ENCODE data around the gene MGAT5B.
A peak's percentile ranks its signal among the peaks of the same experiment; 100 is the strongest.

MGAT5B gene

DNA sequence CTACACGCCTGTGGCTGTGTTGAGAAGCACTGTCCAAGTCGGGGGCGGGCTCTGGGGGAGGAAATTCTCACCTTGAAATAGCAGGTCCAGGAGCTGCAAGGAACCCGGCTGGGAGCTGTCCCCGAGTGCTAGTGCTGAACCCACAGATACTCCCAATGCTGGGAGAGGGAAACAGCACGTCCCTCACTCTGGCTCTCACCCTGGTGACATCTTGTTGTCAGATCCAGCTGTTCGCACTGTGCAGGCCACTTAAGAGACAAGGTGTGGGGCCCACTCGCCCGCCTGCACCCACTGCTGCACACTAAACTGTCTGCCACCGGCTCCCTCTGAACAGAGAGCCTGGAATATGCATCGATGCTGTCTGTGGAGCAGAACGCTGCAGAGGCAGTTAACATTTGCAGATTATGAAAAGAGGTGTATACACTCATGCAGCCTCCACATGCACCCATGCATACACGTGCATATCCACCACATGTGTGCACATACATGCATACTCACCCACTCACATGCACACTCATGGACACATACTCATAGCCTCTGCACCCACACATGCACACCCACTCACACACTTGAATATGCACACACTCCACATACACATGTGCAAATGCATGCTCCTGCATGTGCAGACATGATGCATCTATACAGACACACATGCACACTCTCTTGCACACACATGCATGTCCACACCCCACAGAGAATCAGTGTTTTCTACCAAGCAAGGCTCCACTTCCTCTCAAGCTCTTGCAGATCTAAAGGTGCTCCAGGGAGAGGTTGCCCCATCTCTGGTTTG, 42.0 kb downstream of the MGAT5B start:
- DNase-seq, result no peak

GRCh38 chr17:76911299-76912017, 43.3 kb downstream of the MGAT5B start:
- DNase-seq, result no peak

DNA sequence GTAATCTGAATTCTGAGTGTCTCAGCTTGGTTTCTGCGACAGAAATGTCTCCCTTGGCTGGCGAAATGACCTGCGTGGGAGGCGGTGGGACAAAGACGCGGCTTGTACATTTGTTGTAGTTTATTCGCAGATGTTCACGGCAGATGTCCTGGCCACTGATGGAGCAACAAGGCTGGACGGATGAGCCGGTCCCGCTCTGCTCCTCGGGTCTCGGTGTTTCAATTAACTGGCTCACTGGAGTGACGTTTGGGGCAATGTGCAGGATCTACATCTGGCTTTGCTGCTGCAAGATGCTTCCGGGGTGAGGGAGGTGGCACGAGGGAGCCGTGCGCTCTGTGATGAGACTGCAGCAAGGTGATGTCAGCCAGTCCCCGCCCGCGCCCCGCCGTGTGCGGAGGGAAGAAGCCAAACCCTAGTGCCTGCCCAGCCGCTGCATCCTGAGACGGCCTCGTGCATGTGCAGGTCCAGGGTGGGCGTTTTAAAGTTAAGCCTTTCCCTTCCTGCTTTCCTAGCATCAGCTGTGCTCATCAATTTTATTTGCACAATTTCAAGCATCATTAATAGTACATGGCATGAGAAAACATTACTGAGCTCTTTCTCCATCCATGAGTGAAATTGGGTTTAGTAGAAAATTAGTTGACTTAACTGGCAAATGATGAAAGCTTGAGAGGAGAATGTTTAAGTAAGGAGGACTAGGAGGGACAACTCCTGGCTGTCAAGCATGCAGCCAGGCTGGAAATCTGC, 44.4 kb downstream of the MGAT5B start:
- DNase-seq, result no peak

DNA sequence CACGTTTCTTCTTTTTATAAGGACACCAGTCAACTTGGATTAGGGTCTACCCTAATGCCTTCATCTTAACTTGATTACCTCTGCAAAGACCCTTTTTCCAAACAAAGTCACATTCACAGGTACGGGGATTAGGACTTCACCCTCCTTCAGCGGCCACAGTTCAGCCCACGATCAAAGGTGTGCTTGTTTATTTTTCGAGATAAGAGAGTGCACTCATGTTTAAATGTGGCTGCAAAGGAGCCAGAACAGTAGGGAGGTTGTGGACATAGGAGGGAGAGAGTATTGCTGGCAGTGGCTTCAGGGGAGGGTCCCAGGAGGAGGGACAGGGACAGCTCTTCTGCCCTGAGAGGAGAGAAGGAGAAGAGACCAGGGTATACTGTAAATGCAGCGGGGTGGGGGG, 46.7 kb downstream of the MGAT5B start:
- no peak for DNase-seq

- no peak for DNase-seq
Measured at GRCh38 chr17:76915840-76916510, 47.8 kb downstream of the MGAT5B start.

- DNase-seq, result no peak
Measured at GRCh38 chr17:76917829-76918228, 49.6 kb downstream of the MGAT5B start.

GRCh38 chr17:76918811-76919210, 50.6 kb downstream of the MGAT5B start:
- no peak for DNase-seq

GRCh38 chr17:76920364-76921139, 52.3 kb downstream of the MGAT5B start:
- no peak for DNase-seq

GRCh38 chr17:76921340-76922036, 53.3 kb downstream of the MGAT5B start:
- DNase-seq, result no peak

- DNase-seq, result no peak
Measured at GRCh38 chr17:76922084-76922483, 53.9 kb downstream of the MGAT5B start.

GRCh38 chr17:76922967-76923366, 54.8 kb downstream of the MGAT5B start:
- peak; percentile 41 for DNase-seq

DNA sequence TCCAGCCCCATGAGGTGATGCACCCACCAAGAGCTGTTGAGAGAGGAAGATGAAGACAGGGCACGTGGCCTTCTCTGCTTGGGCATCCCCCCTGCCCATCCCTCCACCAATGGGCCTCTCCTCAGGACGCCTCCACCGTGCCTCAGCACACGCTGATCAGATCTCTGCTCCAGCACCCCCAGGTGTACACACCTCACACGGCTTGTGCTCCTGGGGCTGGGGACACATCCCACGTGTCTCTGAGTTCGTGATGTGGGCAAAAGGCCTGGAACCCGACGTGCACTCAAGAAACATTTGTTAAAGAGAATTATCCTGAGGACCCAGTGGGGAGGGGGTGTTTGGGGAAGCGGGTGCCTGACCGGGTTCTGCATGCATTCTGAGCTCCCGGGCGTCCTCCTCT, 55.3 kb downstream of the MGAT5B start:
- DNase-seq, result no peak

DNA sequence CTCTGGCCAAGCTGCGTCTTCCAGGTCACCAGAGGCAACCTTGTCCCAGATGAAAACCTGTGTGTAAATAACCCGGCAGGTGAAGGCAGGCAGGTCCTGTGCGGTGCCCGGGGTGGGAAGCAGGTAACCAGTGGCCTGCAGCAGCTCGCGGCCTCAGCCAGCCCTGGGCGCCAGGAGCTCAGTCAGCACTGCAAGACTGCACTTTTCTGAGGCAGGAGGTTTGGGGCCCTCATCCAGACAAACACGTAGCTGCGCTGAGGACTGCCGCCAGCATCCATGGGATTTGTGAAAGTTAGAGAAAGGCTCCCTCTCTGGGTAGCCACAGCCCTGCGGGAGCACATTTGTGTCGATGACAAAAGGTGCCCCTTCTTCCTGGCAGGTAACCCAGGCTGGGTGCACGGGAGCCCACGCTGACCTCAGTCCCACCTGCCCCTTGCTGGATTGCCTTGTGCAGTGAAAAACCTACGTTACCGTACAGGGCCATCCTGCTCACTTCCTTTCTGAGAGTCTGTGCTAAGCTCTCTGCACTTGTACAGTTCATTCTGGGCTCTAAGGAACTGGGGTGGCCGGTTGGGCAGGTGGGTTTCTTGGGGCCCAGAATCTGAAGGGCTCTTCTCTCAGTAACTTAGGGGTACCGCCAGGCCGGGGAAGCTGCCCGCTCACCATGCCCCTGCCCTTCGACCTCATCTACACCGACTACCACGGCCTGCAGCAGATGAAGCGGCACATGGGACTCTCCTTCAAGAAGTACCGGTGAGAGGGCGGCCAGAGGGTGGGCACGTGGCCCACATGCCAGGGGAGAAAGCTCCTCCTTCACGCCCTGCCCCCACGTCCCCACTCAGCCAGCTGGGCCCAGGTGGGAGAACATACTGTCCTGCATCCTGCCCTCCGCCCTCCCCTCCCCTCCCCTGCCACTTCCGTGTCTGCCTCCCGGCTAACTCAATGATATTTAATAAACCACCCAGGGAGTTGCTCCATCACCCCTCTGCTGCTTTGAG, 56.4 kb downstream of the MGAT5B start:
- peak; percentile 75 for DNase-seq

DNA sequence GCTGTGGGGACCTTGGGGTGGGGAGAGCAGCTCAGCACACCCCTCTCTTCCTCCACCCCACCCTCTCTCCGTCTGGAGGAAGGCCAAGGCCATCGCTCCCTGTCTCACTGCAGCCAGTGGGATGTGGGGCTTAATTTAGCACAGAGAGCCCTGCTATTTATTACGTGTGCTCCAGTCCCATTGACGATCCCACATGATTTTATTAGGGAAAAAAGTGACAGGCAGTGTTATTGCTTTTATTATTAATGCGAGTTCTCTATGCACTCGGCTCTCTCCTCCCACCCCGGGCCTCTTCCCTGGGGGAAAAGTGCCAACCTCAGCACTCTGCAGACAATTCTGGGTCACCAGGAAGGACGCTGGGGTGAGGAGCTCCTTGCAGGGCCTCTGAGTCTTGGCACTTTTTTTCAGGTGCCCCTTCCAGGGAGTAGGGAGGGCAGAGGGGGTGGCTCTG, 57.3 kb downstream of the MGAT5B start:
- DNase-seq, result no peak

DNA sequence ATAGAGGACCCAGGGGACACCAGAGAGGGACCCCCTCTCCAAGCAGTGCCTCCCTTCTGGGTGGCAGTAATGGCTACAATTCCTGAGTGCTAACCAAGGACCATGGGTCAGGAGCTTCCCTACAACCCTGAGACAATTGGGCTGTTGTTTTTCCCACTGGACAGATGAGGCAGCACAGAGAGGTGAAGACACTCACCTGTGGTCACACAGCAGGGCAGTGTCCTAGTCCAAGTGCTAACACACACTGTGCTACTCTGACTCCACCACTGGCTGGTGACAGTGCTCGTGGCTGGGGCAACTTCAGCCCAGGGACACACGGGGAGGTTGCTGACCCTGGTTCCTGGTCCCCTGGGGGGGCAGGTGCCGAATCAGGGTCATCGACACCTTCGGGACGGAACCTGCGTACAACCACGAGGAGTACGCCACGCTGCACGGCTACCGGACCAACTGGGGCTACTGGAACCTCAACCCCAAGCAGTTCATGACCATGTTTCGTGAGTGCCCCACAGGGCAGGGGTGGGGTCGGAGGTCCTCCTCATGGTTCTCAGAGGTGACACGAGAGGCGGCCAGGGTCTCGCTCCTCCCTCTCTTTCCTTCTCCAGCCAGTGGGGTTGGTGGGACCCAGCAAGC, 58.1 kb downstream of the MGAT5B start:
- DNase-seq, result no peak

DNA sequence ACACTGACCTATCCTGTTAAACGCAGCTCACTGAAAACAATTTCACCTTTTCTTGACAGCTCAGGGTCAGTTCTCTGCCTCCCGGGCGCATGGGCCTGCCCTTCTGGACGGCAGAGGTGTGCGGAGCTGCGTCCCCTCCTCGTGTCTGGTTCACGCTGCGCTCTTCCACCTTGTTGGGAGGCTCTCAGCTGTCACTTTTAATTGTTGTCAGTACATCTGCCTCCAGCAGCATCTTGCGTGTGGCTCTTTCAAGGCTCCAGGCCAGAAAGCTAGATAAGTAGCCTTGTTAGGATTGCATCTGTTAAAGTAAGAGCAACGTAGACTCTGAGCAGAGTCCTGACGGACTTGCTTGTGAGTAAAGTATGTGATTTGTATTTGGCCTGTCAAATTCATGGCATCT, 59.4 kb downstream of the MGAT5B start:
- DNase-seq, result no peak

GRCh38 chr17:76927982-76928381, 59.8 kb downstream of the MGAT5B start:
- no peak for DNase-seq

- DNase-seq, result no peak
Measured at GRCh38 chr17:76929148-76929547, 60.9 kb downstream of the MGAT5B start.

DNA sequence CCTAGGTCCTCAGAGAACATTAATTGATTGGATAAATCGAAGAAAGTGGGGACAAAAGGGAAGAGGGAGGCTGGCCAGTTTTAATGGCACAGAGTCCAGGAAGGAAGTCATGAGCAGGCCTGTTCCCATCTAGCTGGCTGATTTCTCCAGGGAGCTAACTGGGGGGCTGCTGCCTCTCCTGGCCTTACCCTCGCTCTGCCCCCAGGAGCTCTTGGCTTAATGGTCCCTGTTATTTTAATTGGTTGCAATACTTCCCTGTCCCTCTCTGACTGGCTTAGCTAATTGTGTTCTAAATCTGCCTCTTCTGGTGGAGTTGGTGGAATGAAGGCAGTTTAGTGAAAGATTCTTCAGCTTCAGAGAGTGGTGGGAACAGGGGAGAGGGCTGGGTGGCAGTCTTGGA, 61.4 kb downstream of the MGAT5B start:
- no peak for DNase-seq

DNA sequence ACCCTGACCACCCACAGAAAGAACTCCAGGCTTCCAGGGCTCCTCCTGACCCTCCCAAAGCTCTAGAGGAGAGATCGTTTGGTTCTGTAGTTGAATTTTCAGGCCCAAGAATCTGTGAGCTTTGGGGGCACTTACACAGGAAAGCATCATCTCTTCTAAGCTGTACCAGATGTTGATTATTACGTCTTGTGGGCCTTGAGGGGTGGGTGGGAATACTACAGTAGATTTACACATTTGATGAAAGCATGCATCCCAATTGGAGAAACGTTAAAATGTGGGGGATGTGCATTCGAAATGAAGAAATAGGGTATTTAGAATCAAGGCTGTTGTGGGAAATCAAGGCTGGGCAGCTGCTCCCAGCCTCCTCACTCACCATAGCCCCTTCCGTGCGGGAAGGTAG, 61.9 kb downstream of the MGAT5B start:
- no peak for DNase-seq

Measured in DMS153 (cell line).